MCF 10A (cell line): Measurements from ENCODE around the gene GRAMD1B. TPM values are rescaled to one million over a fixed set of nuclear protein-coding genes. Genes with fewer than 3 reads are reported as not detected.

Source experiments
- BruUV-seq: library from RNA; stranded (reverse); fragments of 400-500 nt; replicated peaks from 2 replicates; lab custom pipeline; 2021; lab: Mats Ljungman, UMichigan
- CTCF ChIA-PET: fragments of 300-600 bp; sonication (Branson Sonifier 250); formaldehyde crosslinking; extraction: SDS; loops from one replicate; lab custom pipeline; 2021; ENCODE audit warnings: antibody characterized with exemption, inconsistent platforms; lab: Yijun Ruan, JAX
- POLR2A ChIA-PET: fragments of 300-600, 350-650 bp; sonication (Branson Sonifier 250); formaldehyde crosslinking; extraction: SDS; loops from one replicate; lab custom pipeline; 2020; ENCODE audit warnings: antibody characterized with exemption, inconsistent platforms; lab: Yijun Ruan, JAX
- DNase-seq: peaks from one replicate; pipeline ENCODE4 v3.0.0-alpha.2; 2018; ENCODE audit not compliant: unreplicated experiment
- H3K27ac Mint-ChIP-seq: one replicate; pipeline ENCODE4 v1.8.0; 2022; ENCODE audit warnings: mild to moderate bottlenecking, low read depth, mixed read lengths; ENCODE audit not compliant: unreplicated experiment
- H3K27me3 Mint-ChIP-seq: one replicate; pipeline ENCODE4 v1.8.0; 2022; ENCODE audit warnings: mixed read lengths; ENCODE audit not compliant: insufficient read depth, unreplicated experiment
- H3K36me3 Mint-ChIP-seq: one replicate; pipeline ENCODE4 v1.8.0; 2022; ENCODE audit warnings: mild to moderate bottlenecking, moderate library complexity, mixed read lengths; ENCODE audit not compliant: insufficient read depth, unreplicated experiment
- H3K4me1 Mint-ChIP-seq: one replicate; pipeline ENCODE4 v1.8.0; 2022; ENCODE audit warnings: mixed read lengths; ENCODE audit not compliant: insufficient read depth, unreplicated experiment
- H3K4me3 Mint-ChIP-seq: one replicate; pipeline ENCODE4 v1.8.0; 2022; ENCODE audit warnings: mild to moderate bottlenecking, moderate library complexity, mixed read lengths; ENCODE audit not compliant: unreplicated experiment
- H3K9me3 Mint-ChIP-seq: one replicate; pipeline ENCODE4 v1.8.0; 2022; ENCODE audit warnings: mixed read lengths; ENCODE audit not compliant: unreplicated experiment
- intact Hi-C: fragments of 100-400 bp; cut with micrococcal nuclease; formaldehyde crosslinking; loops from 2 replicates; pipeline ENCODE4 v1.14.1; 2022
- total RNA-seq: library from RNA; stranded (reverse); gene quantifications from 2 replicates; pipeline ENCODE4 v1.2.3, GENCODE V29; 2022
- TF ChIP-seq, protein P1 (sequence below): fragments of 200-600 bp; IDR thresholded peaks from one replicate; pipeline ENCODE4 v1.8.0; 2022; ENCODE audit warnings: antibody characterized with exemption, mild to moderate bottlenecking; ENCODE audit not compliant: unreplicated experiment

Gene GRAMD1B
- total RNA-seq, 1 experiment from 2014 or later, result 0.26 TPM

DNA sequence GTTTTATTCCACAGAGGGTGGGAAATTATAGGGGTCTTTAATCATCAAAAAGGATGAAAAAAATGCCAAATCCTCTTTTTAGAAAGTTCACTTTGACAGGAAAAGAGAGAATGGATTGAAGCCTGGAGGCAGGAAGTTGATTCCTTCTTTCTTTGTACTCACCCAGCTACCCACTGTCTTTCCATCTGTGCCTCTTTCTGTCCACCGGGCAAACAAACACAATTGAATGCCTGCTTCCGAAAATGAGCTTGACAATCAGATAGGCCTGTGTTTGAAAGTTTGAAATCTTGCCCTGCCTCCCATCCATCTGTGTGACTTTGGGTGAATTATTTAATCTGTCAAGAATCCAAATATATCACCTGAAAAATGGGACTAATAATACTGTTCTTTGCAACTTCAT, 143.2 kb downstream of the GRAMD1B start:
- intact Hi-C loops, result no loop called here
- Mint-ChIP-seq H3K9me3 (no peaks in the 10 kb centered on the region), H3K36me3 (no peaks in the 10 kb centered on the region), H3K27ac (no peak overlapping the region), H3K4me1 (no peaks in the 10 kb centered on the region), H3K27me3 (peaks cover 64% of the 10 kb centered on the region), H3K4me3 (no peak overlapping the region)
- ChIA-PET POLR2A (no interaction called here), CTCF (interaction anchor here (0.6 to 14.8 kb wide), 7 partner anchors 12 to 137 kb away, joined by 3 to 354 read pairs (median 4); no protein-coding TSS in a partner anchor)
- TF ChIP-seq, protein P1, sequence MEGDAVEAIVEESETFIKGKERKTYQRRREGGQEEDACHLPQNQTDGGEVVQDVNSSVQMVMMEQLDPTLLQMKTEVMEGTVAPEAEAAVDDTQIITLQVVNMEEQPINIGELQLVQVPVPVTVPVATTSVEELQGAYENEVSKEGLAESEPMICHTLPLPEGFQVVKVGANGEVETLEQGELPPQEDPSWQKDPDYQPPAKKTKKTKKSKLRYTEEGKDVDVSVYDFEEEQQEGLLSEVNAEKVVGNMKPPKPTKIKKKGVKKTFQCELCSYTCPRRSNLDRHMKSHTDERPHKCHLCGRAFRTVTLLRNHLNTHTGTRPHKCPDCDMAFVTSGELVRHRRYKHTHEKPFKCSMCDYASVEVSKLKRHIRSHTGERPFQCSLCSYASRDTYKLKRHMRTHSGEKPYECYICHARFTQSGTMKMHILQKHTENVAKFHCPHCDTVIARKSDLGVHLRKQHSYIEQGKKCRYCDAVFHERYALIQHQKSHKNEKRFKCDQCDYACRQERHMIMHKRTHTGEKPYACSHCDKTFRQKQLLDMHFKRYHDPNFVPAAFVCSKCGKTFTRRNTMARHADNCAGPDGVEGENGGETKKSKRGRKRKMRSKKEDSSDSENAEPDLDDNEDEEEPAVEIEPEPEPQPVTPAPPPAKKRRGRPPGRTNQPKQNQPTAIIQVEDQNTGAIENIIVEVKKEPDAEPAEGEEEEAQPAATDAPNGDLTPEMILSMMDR, result no peak
- no TSS peak for BruUV-seq
- no peak for DNase-seq

DNA sequence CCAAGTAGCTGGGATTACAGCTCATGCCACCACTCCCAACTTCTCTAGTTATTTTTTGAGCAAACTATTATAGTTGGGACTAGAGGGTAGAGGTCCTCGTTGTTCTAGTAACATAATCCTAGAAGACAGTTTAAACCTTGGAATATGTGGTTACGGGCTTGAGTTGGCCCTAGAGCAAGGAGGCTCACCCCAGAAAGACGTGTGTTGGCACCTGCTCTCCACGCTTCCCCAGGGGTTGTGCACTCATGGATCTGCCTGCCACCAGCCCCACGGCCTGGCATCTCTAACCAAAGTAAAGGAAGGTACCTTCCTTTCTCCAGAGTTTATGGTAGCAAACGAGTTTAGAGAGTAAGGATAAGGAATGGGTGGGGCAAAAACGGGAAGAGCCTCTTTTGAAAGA, 145.4 kb downstream of the GRAMD1B start:
- BruUV-seq, result no TSS peak
- H3K27me3 Mint-ChIP-seq, result peaks cover 72% of the 10 kb centered on the region
- ChIA-PET CTCF (interaction anchor here (0.7 to 14.8 kb wide), 5 partner anchors 14 to 801 kb away, joined by 3 to 354 read pairs (median 5); no protein-coding TSS in a partner anchor), POLR2A (no interaction called here)
- H3K9me3 Mint-ChIP-seq, result no peaks in the 10 kb centered on the region
- H3K27ac Mint-ChIP-seq, result no peak overlapping the region
- no peak for DNase-seq
- no peak overlapping the region for H3K4me3 Mint-ChIP-seq
- H3K36me3 Mint-ChIP-seq, result no peaks in the 10 kb centered on the region
- TF ChIP-seq, protein P1, result no peak
- peaks cover 2% of the 10 kb centered on the region for H3K4me1 Mint-ChIP-seq
- intact Hi-C loops, result no loop called here

GRCh38 chr11:123576082-123576481, 146.0 kb downstream of the GRAMD1B start:
- TF ChIP-seq, protein P1, result no peak
- no peak overlapping the region for H3K27ac Mint-ChIP-seq
- intact Hi-C loops, result no loop called here
- no peak for DNase-seq
- H3K4me1 Mint-ChIP-seq, result peaks cover 9% of the 10 kb centered on the region
- no TSS peak for BruUV-seq
- ChIA-PET CTCF (interaction anchor here (0.6 to 14.8 kb wide), 34 partner anchors 8 to 1818 kb away, joined by 3 to 354 read pairs (median 4); partner anchors contain the start of gene SCN3B), POLR2A (no interaction called here)
- H3K27me3 Mint-ChIP-seq, result peaks cover 78% of the 10 kb centered on the region
- H3K9me3 Mint-ChIP-seq, result no peaks in the 10 kb centered on the region
- no peaks in the 10 kb centered on the region for H3K36me3 Mint-ChIP-seq
- no peak overlapping the region for H3K4me3 Mint-ChIP-seq

GRCh38 chr11:123576501-123576900, 146.4 kb downstream of the GRAMD1B start:
- no peak overlapping the region for H3K27ac Mint-ChIP-seq
- CTCF ChIA-PET, result interaction anchor here (0.6 to 14.8 kb wide), 54 partner anchors 9 to 1819 kb away, joined by 3 to 354 read pairs (median 3); partner anchors contain the start of gene SCN3B
- H3K9me3 Mint-ChIP-seq, result no peaks in the 10 kb centered on the region
- intact Hi-C loops, result no loop called here
- TF ChIP-seq, protein P1, result no peak
- no TSS peak for BruUV-seq
- no peak overlapping the region for H3K4me3 Mint-ChIP-seq
- no peak for DNase-seq
- H3K27me3 Mint-ChIP-seq, result peaks cover 79% of the 10 kb centered on the region
- H3K36me3 Mint-ChIP-seq, result no peaks in the 10 kb centered on the region
- peaks cover 9% of the 10 kb centered on the region for H3K4me1 Mint-ChIP-seq
- POLR2A ChIA-PET, result interaction anchor here (0.8 kb wide), 1 partner anchor 66 kb away, joined by 3 read pairs; no protein-coding TSS in a partner anchor
